ENCODE results near the gene LRP1B. TPM values are rescaled to one million over a fixed set of nuclear protein-coding genes. Genes with fewer than 3 reads are reported as not detected.

The LRP1B gene
- polyA plus RNA-seq, 1 donor from 2014 or later, result 12.7 TPM

DNA sequence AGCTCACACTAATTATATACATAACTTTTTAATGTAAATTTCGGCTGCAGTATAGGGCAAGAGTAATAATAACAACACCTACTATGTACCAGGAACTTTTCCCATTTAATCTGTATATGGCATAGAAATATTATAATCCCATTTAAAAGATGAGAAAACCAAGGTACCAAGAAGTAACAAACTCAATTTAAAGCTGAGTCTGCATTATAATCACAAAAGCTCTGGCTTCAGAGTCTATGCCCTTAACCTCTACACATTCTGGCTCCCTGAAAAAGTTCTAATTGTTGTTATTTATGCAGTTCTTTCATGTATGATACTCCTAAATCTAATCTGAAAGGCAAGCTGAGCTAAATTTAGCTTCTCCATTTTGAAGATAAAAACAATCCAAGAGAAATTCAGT, 1675.5 kb downstream of the LRP1B start:
- H3F3A ChIP-seq (ENCODE audit: insufficient read depth, low read length, poor library complexity, severe bottlenecking), result no peaks in the 10 kb centered on the region
- no peaks in the 10 kb centered on the region for H3K36me3 ChIP-seq (ENCODE audit: insufficient read depth, low read length)
- H3K79me2 ChIP-seq (replicated peaks; ENCODE audit: insufficient read depth, low read length), result no peaks in the 10 kb centered on the region
- H3K9me3 ChIP-seq (ENCODE audit: low read length), result no peaks in the 10 kb centered on the region
- H3K9ac ChIP-seq (ENCODE audit: low read length), result no peak overlapping the region
- H3K27me3 ChIP-seq (ENCODE audit: insufficient read depth, low read depth, low read length), result no peaks in the 10 kb centered on the region
- no peak overlapping the region for H3K4me3 ChIP-seq (ENCODE audit: low read length)
- no peak overlapping the region for H2AFZ ChIP-seq (ENCODE audit: low read depth, low read length)
- no peaks in the 10 kb centered on the region for H3K9me2 ChIP-seq (ENCODE audit: insufficient read depth, low read length)
- peak overlapping the region; percentile 54 for H3K27ac ChIP-seq (ENCODE audit: low read length)
- no peak for TF ChIP-seq EP300 (conservative IDR thresholded peaks at IDR 0.05; ENCODE audit: poor library complexity, severe bottlenecking)
- TF ChIP-seq REST (IDR thresholded peaks at IDR 0.05; ENCODE audit: borderline replicate concordance), result no peak
- no peaks in the 10 kb centered on the region for H4K20me1 ChIP-seq (ENCODE audit: insufficient read depth)
- H3K4me2 ChIP-seq (ENCODE audit: low read length), result peak overlapping the region; percentile 32

- H4K20me1 ChIP-seq (ENCODE audit: insufficient read depth), result no peaks in the 10 kb centered on the region
- H3K27me3 ChIP-seq (ENCODE audit: insufficient read depth, low read depth, low read length), result no peaks in the 10 kb centered on the region
- peak overlapping the region; percentile 32 for H3K4me2 ChIP-seq (ENCODE audit: low read length)
- H2AFZ ChIP-seq (ENCODE audit: low read depth, low read length), result no peak overlapping the region
- no peaks in the 10 kb centered on the region for H3K9me2 ChIP-seq (ENCODE audit: insufficient read depth, low read length)
- H3K27ac ChIP-seq (ENCODE audit: low read length), result peak overlapping the region; percentile 54
- H3K36me3 ChIP-seq (ENCODE audit: insufficient read depth, low read length), result no peaks in the 10 kb centered on the region
- H3K79me2 ChIP-seq (replicated peaks; ENCODE audit: insufficient read depth, low read length), result no peaks in the 10 kb centered on the region
- TF ChIP-seq SMC3 (conservative IDR thresholded peaks at IDR 0.05; ENCODE audit: poor library complexity) (no peak), POLR2AphosphoS5 (IDR thresholded peaks at IDR 0.05) (peak; percentile 28), MXI1 (conservative IDR thresholded peaks at IDR 0.05; ENCODE audit: poor library complexity, severe bottlenecking) (no peak)
- H3K9ac ChIP-seq (ENCODE audit: low read length), result no peak overlapping the region
- no peaks in the 10 kb centered on the region for H3K9me3 ChIP-seq (ENCODE audit: low read length)
- no peaks in the 10 kb centered on the region for H3F3A ChIP-seq (ENCODE audit: insufficient read depth, low read length, poor library complexity, severe bottlenecking)
- no peak overlapping the region for H3K4me3 ChIP-seq (ENCODE audit: low read length)
Measured at GRCh38 chr2:140454717-140455116, 1676.1 kb downstream of the LRP1B start.

DNA sequence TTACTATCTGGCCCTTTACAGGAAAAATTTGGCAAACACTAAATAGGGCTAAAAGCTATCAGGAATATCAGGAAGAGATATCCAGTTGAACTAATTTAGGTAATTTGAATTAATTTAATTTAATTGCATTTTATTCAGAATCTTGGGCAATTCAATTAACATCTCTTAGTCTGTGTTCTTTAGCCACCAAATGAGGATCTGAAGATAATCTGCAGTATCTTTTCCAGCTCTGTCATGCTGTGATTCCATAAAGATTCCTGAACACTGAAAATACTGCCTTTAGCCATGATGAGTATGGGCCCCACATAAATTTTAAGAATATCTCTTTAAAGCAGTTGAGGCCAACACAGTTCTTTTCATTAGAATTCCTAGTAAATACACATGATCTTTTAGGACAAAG, 1679.5 kb downstream of the LRP1B start:
- Histone ChIP-seq H3K27me3 (ENCODE audit: insufficient read depth, low read depth, low read length) (no peaks in the 10 kb centered on the region), H3K9me2 (ENCODE audit: insufficient read depth, low read length) (no peaks in the 10 kb centered on the region), H3K4me3 (ENCODE audit: low read length) (no peak overlapping the region), H3K36me3 (ENCODE audit: insufficient read depth, low read length) (no peaks in the 10 kb centered on the region), H3F3A (ENCODE audit: insufficient read depth, low read length, poor library complexity, severe bottlenecking) (no peaks in the 10 kb centered on the region), H3K4me2 (ENCODE audit: low read length) (no peak overlapping the region), H4K20me1 (ENCODE audit: insufficient read depth) (no peaks in the 10 kb centered on the region), H3K27ac (ENCODE audit: low read length) (no peak overlapping the region), H3K9me3 (ENCODE audit: low read length) (no peaks in the 10 kb centered on the region), H3K9ac (ENCODE audit: low read length) (no peak overlapping the region), H2AFZ (ENCODE audit: low read depth, low read length) (no peak overlapping the region), H3K79me2 (replicated peaks; ENCODE audit: insufficient read depth, low read length) (no peaks in the 10 kb centered on the region)
- TF ChIP-seq EP300 (conservative IDR thresholded peaks at IDR 0.05; ENCODE audit: poor library complexity, severe bottlenecking) (no peak), TAF1 (IDR thresholded peaks at IDR 0.05; ENCODE audit: low read depth) (no peak), MXI1 (conservative IDR thresholded peaks at IDR 0.05; ENCODE audit: poor library complexity, severe bottlenecking) (no peak), SMC3 (conservative IDR thresholded peaks at IDR 0.05; ENCODE audit: poor library complexity) (no peak), POLR2AphosphoS5 (IDR thresholded peaks at IDR 0.05) (no peak), REST (IDR thresholded peaks at IDR 0.05; ENCODE audit: borderline replicate concordance) (no peak)
- TF ChIP-seq, protein P1, sequence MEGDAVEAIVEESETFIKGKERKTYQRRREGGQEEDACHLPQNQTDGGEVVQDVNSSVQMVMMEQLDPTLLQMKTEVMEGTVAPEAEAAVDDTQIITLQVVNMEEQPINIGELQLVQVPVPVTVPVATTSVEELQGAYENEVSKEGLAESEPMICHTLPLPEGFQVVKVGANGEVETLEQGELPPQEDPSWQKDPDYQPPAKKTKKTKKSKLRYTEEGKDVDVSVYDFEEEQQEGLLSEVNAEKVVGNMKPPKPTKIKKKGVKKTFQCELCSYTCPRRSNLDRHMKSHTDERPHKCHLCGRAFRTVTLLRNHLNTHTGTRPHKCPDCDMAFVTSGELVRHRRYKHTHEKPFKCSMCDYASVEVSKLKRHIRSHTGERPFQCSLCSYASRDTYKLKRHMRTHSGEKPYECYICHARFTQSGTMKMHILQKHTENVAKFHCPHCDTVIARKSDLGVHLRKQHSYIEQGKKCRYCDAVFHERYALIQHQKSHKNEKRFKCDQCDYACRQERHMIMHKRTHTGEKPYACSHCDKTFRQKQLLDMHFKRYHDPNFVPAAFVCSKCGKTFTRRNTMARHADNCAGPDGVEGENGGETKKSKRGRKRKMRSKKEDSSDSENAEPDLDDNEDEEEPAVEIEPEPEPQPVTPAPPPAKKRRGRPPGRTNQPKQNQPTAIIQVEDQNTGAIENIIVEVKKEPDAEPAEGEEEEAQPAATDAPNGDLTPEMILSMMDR (IDR thresholded peaks at IDR 0.05; ENCODE audit: poor library complexity, severe bottlenecking), result no peak

Measured in neural cell (in vitro differentiated cells).